GM19023 (cell line): ENCODE results near the gene TNIK.

Experiments
- ATAC-seq: cut with Tn5 transposase; IDR thresholded peaks from one replicate; pipeline ENCODE4 v1.9.1; 2021; ENCODE audit warnings: mild to moderate bottlenecking, moderate library complexity; ENCODE audit not compliant: unreplicated experiment

Gene TNIK

DNA sequence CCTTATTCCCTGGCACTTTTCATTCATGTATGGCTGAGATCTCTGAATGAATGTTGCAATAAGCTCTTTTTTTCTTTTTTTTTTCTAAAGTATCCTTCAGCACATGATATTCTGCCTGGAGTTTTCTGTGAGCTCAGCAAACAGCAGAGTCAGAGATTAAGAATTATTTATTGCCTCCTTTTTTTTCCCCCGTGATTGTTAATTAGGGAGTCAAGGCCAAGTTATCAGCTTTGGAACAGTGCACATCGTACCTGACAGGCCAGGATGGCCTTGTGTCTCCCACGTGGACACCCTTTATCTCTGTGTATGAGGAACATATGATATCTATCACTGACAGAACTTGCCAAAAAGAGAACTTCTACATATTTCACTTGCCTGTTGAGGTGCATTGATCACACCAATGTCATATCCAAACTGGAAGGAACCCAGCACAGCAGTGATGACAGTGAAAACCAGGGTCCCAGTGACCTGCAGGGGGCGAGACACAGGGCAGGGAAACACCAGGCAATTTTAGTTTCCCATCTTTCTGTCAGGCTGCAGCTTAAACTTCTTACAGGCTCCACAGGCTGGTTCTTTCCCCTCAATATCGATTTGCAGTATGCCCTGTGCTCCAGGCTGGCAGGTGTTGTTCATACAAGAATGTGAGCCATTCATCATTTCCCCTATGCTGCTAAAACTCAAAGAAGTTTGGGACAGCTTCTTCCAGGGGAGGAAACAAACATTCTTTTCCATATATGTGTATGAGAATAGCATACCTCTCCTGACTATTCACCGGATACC, 441.9 kb downstream of the TNIK start:
- no peak for ATAC-seq

DNA sequence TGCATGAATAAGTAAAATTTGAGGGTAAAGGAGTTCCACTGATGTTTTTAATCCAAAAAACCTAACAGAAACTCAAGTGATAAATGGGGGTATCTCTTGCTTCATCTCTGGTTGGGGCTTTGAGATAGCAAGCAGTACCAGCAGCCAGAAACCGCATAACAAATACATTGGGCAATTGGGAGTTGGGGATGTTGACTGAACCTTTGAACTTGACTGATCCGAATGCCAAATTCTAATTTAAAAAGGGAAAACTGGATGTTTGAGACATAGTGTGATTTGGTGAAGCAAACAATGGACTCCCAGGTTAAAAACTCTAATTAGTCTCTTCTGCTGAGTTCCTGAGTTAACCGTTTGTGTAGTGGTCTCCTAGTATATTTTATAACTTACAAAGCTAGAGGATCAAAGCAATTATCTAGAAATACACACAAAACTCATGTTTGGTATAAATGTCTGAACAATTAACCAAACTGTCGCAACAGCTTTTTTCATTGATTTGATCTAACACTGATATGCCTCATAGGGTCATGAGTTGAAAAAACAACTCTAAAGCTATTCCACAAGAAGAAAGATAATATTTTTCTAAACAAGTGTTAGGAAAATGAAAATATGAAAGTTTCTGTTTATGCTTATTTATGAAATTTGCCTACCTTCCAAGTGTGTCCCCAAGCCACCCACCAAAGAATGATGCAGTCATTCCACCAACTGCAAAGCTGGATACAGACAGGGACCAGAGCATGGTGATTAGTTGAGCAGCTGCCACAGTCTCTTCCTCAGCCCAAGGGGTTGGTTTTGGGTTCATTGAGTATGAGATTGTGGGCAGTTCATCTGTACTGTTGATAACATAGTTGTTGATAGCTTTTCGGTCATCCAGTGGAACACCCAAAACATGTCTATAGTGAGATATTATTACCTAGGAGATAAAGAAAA, 446.1 kb downstream of the TNIK start:
- no peak for ATAC-seq

DNA sequence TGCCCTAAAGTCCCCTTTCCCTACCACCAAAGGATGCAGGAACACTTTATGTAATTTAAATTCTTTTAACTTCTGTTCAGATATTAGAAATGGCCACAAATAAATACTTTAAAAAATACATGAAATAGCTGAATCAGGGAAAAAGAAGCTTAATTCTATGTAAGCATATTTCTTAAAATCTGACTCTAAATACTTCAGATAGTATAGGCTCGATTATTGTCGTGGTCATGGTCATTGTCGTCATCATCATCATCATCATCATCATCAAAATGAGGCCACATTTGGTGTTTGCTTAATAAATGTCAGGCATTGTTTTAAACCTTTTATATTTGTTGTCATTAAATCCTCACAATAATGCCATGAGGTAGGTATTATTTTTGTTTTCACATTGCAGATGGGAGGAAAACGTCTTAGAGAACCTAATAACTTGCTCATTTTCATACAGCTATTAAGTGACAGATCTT, 448.3 kb downstream of the TNIK start:
- ATAC-seq = no peak
